Neural cell (in vitro differentiated cells): ENCODE data around the gene RBMS2. TPM values are rescaled to one million over a fixed set of nuclear protein-coding genes. Genes with fewer than 3 reads are reported as not detected.

Experiments used
- H2AFZ ChIP-seq: fragments of 200-600, 300-800 bp; sonication (generic), shearing (Covaris generic); 2 replicates; pipeline ENCODE4 v1.6.0; 2014; ENCODE audit warnings: low read depth, mild to moderate bottlenecking, antibody characterized with exemption, low read length, moderate library complexity
- H3F3A ChIP-seq: fragments of 200-600 bp; shearing (Covaris generic); 2 replicates; pipeline ENCODE4 v1.6.1; 2016; ENCODE audit warnings: mild to moderate bottlenecking, moderate library complexity, mixed read lengths, antibody characterized with exemption, low read length; ENCODE audit not compliant: insufficient read depth, poor library complexity, severe bottlenecking
- H3K27ac ChIP-seq: fragments of 200-600, 300-800 bp; sonication (generic), shearing (Covaris generic); 2 replicates; pipeline ENCODE4 v1.5.1; 2014; ENCODE audit warnings: mild to moderate bottlenecking, low read length, moderate library complexity
- H3K27me3 ChIP-seq: fragments of 300-800, 200-600 bp; sonication (generic), shearing (Covaris generic); 2 replicates; pipeline ENCODE4 v1.6.0; 2014; ENCODE audit warnings: mild to moderate bottlenecking, low read depth, low read length, moderate library complexity; ENCODE audit not compliant: insufficient read depth
- H3K36me3 ChIP-seq: fragments of 300-800, 200-600 bp; sonication (generic), shearing (Covaris generic); 2 replicates; pipeline ENCODE4 v1.5.1; 2014; ENCODE audit warnings: mild to moderate bottlenecking, antibody characterized with exemption, low read length, moderate library complexity; ENCODE audit not compliant: insufficient read depth
- H3K4me2 ChIP-seq: fragments of 300-800, 200-600 bp; sonication (generic), shearing (Covaris generic); 2 replicates; pipeline ENCODE4 v1.6.0; 2014; ENCODE audit warnings: mild to moderate bottlenecking, low read length
- H3K4me3 ChIP-seq: fragments of 300-800, 200-600 bp; sonication (generic), shearing (Covaris generic); 2 replicates; pipeline ENCODE4 v1.5.1; 2014; ENCODE audit warnings: mild to moderate bottlenecking, low read length, moderate library complexity
- H3K79me2 ChIP-seq: fragments of 200-600 bp; shearing (Covaris generic); replicated peaks from 2 replicates; pipeline ENCODE4 v1.6.0; 2014; ENCODE audit warnings: mild to moderate bottlenecking, low read length, moderate library complexity; ENCODE audit not compliant: insufficient read depth
- H3K9ac ChIP-seq: fragments of 300-800, 200-600 bp; sonication (generic), shearing (Covaris generic); 2 replicates; pipeline ENCODE4 v1.6.1; 2016; ENCODE audit warnings: mild to moderate bottlenecking, low read length, mixed read lengths
- H3K9me2 ChIP-seq: fragments of 200-600 bp; shearing (Covaris generic); 2 replicates; pipeline ENCODE4 v1.6.1; 2016; ENCODE audit warnings: mild to moderate bottlenecking, low read length, mixed read lengths; ENCODE audit not compliant: insufficient read depth
- H3K9me3 ChIP-seq: fragments of 200-600, 300-800 bp; sonication (generic), shearing (Covaris generic); 2 replicates; pipeline ENCODE4 v1.6.1; 2016; ENCODE audit warnings: mild to moderate bottlenecking, mixed run types, low read length, moderate library complexity, mixed read lengths
- H4K20me1 ChIP-seq: fragments of 200-600 bp; shearing (Covaris generic); 2 replicates; pipeline ENCODE4 v1.6.1; 2016; ENCODE audit warnings: mild to moderate bottlenecking, mixed run types; ENCODE audit not compliant: insufficient read depth
- CTCF ChIP-seq: fragments of 450-650 bp; IDR thresholded peaks from 2 replicates; pipeline ENCODE4 v1.5.1; 2014; ENCODE audit warnings: antibody characterized with exemption, mild to moderate bottlenecking, moderate library complexity; ENCODE audit not compliant: poor library complexity, severe bottlenecking
- EP300 ChIP-seq: fragments of 450-650 bp; conservative IDR thresholded peaks from 2 replicates; pipeline ENCODE4 v1.6.1; 2014; ENCODE audit warnings: antibody characterized with exemption, mild to moderate bottlenecking, moderate library complexity; ENCODE audit not compliant: poor library complexity, severe bottlenecking
- EZH2 ChIP-seq: fragments of 200-600, 300-800 bp; shearing (Covaris generic), sonication (generic); IDR thresholded peaks from 2 replicates; pipeline ENCODE4 v1.6.1; 2014; ENCODE audit warnings: antibody characterized with exemption, low read length, borderline replicate concordance, mild to moderate bottlenecking; ENCODE audit not compliant: insufficient read depth, poor library complexity, severe bottlenecking
- MXI1 ChIP-seq: fragments of 450-650 bp; conservative IDR thresholded peaks from 2 replicates; pipeline ENCODE4 v1.6.1; 2014; ENCODE audit warnings: antibody characterized with exemption, mild to moderate bottlenecking; ENCODE audit not compliant: poor library complexity, severe bottlenecking
- POLR2AphosphoS5 ChIP-seq: IDR thresholded peaks from 2 replicates; pipeline ENCODE4 v1.6.1; 2012
- RAD21 ChIP-seq: fragments of 450-650 bp; conservative IDR thresholded peaks from 2 replicates; pipeline ENCODE4 v1.6.1; 2014; ENCODE audit warnings: antibody characterized with exemption, mild to moderate bottlenecking, moderate library complexity
- SMC3 ChIP-seq: fragments of 450-650 bp; conservative IDR thresholded peaks from 2 replicates; pipeline ENCODE4 v1.6.1; 2014; ENCODE audit warnings: antibody characterized with exemption, mild to moderate bottlenecking, moderate library complexity; ENCODE audit not compliant: poor library complexity
- TAF1 ChIP-seq: IDR thresholded peaks from 2 replicates; pipeline ENCODE4 v1.6.1; 2012; ENCODE audit warnings: low read depth
- polyA plus RNA-seq: library from polyadenylated mRNA; depleted of rRNA; stranded (reverse); fragments of >200 nt; gene quantifications from 2 replicates; pipeline ENCODE4 v1.2.3, GENCODE V29; 2014
- TF ChIP-seq, protein P1 (sequence below): IDR thresholded peaks from 2 replicates; pipeline ENCODE4 v1.6.1; 2012; ENCODE audit warnings: borderline replicate concordance

The RBMS2 gene
- polyA plus RNA-seq, 1 donor from 2014 or later, result 2.4 TPM

DNA sequence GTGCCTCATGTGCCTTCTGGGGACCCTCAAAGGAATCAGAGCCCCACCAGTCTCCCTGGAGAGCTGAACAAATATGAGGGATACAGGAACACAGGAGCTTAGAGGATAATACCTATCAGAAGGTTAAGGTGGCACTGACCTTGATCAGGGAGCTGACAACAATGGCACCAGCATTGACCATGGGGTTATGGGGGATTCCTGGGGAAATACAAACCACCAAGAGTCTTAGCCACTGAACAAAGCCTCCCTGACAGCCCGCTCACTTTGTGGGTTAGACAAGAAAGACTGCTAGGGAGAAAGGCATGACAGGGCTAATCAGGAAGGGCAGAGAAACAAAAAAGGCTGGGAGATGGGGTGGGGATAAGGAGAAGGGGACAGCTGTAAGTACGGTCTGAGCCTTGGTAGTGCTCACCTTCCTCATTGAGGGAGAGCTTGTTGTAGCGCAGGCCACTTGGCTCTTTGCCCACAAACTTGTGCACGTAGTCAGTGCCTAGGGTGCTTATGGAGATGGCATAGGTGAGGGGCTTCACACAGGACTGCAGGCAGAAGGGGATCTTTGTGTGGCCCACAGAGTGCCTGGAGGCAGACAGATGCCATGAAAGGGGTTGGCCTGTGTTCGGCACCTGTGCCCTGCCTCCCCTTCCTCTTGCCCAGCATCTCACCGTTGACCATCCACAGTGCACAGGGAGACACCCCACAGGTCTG, 43.9 kb upstream of the RBMS2 start:
- no peaks in the 10 kb centered on the region for H3K27me3 ChIP-seq

GRCh38 chr12:56479625-56480024, 42.0 kb upstream of the RBMS2 start:
- no peaks in the 10 kb centered on the region for H3K27me3 ChIP-seq
- no peak overlapping the region for H3K4me2 ChIP-seq
- H3K36me3 ChIP-seq, result no peaks in the 10 kb centered on the region
- TF ChIP-seq TAF1, result no peak
- TF ChIP-seq POLR2AphosphoS5, result no peak
- TF ChIP-seq CTCF, result no peak
- no peak for TF ChIP-seq EZH2
- no peak for TF ChIP-seq MXI1
- no peak for TF ChIP-seq EP300
- no peak for TF ChIP-seq SMC3
- no peak for TF ChIP-seq RAD21
- TF ChIP-seq, protein P1, sequence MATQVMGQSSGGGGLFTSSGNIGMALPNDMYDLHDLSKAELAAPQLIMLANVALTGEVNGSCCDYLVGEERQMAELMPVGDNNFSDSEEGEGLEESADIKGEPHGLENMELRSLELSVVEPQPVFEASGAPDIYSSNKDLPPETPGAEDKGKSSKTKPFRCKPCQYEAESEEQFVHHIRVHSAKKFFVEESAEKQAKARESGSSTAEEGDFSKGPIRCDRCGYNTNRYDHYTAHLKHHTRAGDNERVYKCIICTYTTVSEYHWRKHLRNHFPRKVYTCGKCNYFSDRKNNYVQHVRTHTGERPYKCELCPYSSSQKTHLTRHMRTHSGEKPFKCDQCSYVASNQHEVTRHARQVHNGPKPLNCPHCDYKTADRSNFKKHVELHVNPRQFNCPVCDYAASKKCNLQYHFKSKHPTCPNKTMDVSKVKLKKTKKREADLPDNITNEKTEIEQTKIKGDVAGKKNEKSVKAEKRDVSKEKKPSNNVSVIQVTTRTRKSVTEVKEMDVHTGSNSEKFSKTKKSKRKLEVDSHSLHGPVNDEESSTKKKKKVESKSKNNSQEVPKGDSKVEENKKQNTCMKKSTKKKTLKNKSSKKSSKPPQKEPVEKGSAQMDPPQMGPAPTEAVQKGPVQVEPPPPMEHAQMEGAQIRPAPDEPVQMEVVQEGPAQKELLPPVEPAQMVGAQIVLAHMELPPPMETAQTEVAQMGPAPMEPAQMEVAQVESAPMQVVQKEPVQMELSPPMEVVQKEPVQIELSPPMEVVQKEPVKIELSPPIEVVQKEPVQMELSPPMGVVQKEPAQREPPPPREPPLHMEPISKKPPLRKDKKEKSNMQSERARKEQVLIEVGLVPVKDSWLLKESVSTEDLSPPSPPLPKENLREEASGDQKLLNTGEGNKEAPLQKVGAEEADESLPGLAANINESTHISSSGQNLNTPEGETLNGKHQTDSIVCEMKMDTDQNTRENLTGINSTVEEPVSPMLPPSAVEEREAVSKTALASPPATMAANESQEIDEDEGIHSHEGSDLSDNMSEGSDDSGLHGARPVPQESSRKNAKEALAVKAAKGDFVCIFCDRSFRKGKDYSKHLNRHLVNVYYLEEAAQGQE, result no peak
- H3K9ac ChIP-seq, result no peak overlapping the region
- H3K27ac ChIP-seq, result no peak overlapping the region
- no peak overlapping the region for H3K4me3 ChIP-seq
- H3F3A ChIP-seq, result no peaks in the 10 kb centered on the region
- no peaks in the 10 kb centered on the region for H4K20me1 ChIP-seq
- H2AFZ ChIP-seq, result no peak overlapping the region
- no peaks in the 10 kb centered on the region for H3K9me2 ChIP-seq
- H3K79me2 ChIP-seq, result no peaks in the 10 kb centered on the region
- no peaks in the 10 kb centered on the region for H3K9me3 ChIP-seq

More for the DNA sequence above, 43.9 kb upstream of the RBMS2 start:
- Histone ChIP-seq H3F3A (no peaks in the 10 kb centered on the region), H3K79me2 (no peaks in the 10 kb centered on the region), H3K4me2 (no peak overlapping the region), H4K20me1 (no peaks in the 10 kb centered on the region), H3K9me2 (no peaks in the 10 kb centered on the region), H3K4me3 (no peak overlapping the region), H3K27ac (no peak overlapping the region), H3K36me3 (peaks cover 3% of the 10 kb centered on the region), H3K9ac (no peak overlapping the region), H3K9me3 (no peaks in the 10 kb centered on the region), H2AFZ (no peak overlapping the region)
- TF ChIP-seq EZH2, result no peak
- no peak for TF ChIP-seq POLR2AphosphoS5
- TF ChIP-seq MXI1, result no peak
- no peak for TF ChIP-seq RAD21
- TF ChIP-seq, protein P1, result no peak
- TF ChIP-seq TAF1, result no peak
- TF ChIP-seq SMC3, result no peak
